ENCODE data around the gene CPPED1.

- no peak for TF ChIP-seq CTCF (IDR thresholded peaks at IDR 0.05)
- TF ChIP-seq POLR2A (IDR thresholded peaks at IDR 0.05) = no peak
Observed at GRCh38 chr16:12804395-12804794, 708 bp upstream of the CPPED1 start.
